Sigmoid colon (tissue), 4 donors: Measurements from ENCODE around the gene INSIG1.

Experiments
- EP300 ChIP-seq, 4 donors: sonication (generic); formaldehyde crosslinking; IDR thresholded peaks; one replicate each; pipeline ENCODE4 v1.6.1; 2017; ENCODE audit warnings: antibody characterized with exemption in 4 of 4
- POLR2A ChIP-seq, 2 donors: fragments of 450-650 bp; IDR thresholded peaks; one replicate each; pipeline ENCODE4 v1.6.1; 2016; ENCODE audit warnings: antibody characterized with exemption in 2 of 2, mild to moderate bottlenecking in 2 of 2, moderate library complexity in 2 of 2
- POLR2AphosphoS5 ChIP-seq, 4 donors: sonication (generic); formaldehyde crosslinking; IDR thresholded peaks; one replicate each; pipeline ENCODE4 v1.6.1; 2017; ENCODE audit warnings: antibody characterized with exemption in 4 of 4
- TF ChIP-seq, protein P1 (sequence below), 4 experiments: fragments of 450-650 bp in 3 of 4; fragments of 200-600 bp in 1 of 4; IDR thresholded peaks; one replicate each; pipeline ENCODE4 v1.5.1; 2016 to 2019; ENCODE audit warnings: antibody characterized with exemption in 4 of 4, mild to moderate bottlenecking in 3 of 4, moderate library complexity in 2 of 4

DNA sequence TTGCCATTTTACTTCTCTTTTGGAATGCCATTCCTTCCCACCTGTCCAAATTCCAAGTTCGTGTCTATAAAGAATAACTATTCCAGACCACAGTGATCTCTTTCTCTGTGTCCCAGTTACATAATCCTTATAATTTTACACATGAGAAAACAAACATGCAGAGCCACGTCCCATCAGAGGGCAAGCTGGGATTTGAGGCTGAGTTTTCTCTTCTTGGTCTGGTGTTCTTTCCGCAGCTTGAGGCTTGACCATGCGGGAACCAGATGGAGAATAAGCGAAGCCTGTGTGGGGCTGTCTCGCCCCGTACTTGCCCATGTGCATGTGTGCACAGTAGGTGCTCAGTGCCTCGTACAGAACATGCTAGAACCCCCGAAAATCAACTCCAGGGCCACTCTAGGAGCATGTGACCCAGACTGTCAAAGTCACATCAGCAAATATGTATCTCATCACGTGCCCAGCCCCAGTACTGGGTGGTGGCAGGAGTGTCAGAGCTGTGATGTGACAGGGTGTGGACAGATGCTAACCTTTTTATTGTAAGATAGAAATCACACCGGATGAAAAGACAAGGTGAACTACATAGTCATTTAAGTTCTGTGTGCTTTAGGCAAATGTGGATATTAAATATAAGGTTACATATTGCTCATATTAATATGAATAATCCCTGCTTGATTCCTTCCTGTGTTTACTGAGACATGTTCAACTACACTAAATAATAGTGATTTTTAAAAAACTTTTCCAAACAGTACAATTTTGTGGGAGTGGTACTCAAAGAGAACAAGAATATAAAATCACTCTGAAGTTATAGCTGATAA, 3.2 kb downstream of the INSIG1 start:
- no peak for TF ChIP-seq POLR2AphosphoS5 (IDR thresholded peaks at IDR 0.05)
- no peak for TF ChIP-seq POLR2A (IDR thresholded peaks at IDR 0.05)
- TF ChIP-seq, protein P1, sequence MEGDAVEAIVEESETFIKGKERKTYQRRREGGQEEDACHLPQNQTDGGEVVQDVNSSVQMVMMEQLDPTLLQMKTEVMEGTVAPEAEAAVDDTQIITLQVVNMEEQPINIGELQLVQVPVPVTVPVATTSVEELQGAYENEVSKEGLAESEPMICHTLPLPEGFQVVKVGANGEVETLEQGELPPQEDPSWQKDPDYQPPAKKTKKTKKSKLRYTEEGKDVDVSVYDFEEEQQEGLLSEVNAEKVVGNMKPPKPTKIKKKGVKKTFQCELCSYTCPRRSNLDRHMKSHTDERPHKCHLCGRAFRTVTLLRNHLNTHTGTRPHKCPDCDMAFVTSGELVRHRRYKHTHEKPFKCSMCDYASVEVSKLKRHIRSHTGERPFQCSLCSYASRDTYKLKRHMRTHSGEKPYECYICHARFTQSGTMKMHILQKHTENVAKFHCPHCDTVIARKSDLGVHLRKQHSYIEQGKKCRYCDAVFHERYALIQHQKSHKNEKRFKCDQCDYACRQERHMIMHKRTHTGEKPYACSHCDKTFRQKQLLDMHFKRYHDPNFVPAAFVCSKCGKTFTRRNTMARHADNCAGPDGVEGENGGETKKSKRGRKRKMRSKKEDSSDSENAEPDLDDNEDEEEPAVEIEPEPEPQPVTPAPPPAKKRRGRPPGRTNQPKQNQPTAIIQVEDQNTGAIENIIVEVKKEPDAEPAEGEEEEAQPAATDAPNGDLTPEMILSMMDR (IDR thresholded peaks at IDR 0.05): no peak
- no peak for TF ChIP-seq EP300 (IDR thresholded peaks at IDR 0.05)
